Retinal pigment epithelial cell (primary cell): ENCODE data around the gene TMEM9.

ENCODE experiments used
- DNase-seq: peaks from one replicate; pipeline ENCODE4 v3.0.0-alpha.2; 2010; ENCODE audit warnings: low read depth
- H3K4me3 ChIP-seq: 2 replicates; pipeline ENCODE4 v1.5.1; 2011; ENCODE audit warnings: mild to moderate bottlenecking, low read length, control low read depth, moderate library complexity
- TF ChIP-seq, protein P1 (sequence below): conservative IDR thresholded peaks from 2 replicates; pipeline ENCODE4 v1.5.1; 2011; ENCODE audit warnings: low read depth, low read length, control low read depth, inconsistent platforms

The TMEM9 gene

DNA sequence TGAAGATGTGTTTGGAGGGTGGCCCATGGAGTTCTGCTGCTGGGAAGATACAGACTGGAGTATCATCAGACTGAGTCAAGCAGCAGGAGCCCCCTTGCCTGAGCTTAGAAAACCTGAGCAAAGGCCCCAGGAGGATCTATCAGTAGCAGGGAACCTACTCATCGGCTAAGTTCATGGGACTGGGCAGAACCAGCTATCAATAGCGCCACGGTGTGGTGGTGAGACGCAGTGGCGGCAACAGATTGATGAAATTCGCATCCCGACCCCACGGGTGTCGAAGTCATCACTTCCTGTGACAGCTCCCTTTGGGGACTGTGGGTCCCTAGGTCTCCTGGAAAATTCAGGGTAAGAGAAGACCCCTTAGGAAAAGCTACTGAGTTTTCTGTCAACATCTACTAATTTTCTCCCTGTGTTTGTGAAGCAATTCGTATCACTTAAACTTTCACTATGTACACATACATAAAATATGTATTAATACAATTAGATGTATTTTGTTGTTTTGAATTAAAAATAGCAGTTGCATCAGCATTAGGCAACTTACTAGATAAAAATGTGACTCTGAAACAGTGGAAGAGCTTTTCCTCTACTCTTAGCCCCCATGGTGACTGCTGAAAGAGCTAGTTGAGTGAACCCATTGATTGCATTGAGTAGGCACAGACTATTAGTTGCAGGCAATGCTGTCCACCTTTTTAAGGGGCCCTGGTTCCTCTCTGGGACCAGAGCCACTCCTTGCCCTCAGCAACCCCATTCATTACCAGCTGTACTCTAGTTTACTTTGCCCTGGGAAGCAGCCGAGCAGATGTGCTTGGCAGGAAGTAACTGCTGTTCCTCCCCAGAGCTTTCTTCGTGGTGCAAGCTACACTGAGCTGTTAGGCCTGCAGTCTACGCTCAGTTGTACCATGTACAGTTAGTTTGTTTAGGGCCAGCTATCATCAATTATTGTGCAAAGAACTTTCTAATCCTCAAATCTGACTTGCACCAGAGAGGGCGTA, 34.8 kb downstream of the TMEM9 start:
- DNase-seq = no peak
- TF ChIP-seq, protein P1, sequence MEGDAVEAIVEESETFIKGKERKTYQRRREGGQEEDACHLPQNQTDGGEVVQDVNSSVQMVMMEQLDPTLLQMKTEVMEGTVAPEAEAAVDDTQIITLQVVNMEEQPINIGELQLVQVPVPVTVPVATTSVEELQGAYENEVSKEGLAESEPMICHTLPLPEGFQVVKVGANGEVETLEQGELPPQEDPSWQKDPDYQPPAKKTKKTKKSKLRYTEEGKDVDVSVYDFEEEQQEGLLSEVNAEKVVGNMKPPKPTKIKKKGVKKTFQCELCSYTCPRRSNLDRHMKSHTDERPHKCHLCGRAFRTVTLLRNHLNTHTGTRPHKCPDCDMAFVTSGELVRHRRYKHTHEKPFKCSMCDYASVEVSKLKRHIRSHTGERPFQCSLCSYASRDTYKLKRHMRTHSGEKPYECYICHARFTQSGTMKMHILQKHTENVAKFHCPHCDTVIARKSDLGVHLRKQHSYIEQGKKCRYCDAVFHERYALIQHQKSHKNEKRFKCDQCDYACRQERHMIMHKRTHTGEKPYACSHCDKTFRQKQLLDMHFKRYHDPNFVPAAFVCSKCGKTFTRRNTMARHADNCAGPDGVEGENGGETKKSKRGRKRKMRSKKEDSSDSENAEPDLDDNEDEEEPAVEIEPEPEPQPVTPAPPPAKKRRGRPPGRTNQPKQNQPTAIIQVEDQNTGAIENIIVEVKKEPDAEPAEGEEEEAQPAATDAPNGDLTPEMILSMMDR = peak; percentile 84
- H3K4me3 ChIP-seq = no peak overlapping the region

DNA sequence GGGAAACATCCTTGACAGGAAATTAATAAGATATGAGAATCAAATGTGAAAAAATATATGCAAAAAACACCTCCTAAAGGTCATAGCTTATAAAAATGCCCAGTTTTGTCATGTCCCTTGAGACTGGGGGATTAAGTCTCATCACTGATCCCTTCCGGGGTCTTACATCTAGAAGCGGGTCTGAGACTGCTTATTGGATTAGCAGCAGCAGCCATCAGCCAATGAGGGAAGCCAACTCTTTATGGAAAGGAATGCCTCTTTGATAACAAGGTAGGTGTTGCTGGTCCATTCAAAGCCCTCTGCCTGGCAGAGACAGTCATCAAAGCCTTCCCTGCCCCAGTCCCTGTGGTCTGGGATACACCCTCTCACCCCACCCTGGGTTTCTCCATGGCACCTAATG, 38.2 kb downstream of the TMEM9 start:
- no peak for DNase-seq
- no peak overlapping the region for H3K4me3 ChIP-seq
- TF ChIP-seq, protein P1 = no peak

DNA sequence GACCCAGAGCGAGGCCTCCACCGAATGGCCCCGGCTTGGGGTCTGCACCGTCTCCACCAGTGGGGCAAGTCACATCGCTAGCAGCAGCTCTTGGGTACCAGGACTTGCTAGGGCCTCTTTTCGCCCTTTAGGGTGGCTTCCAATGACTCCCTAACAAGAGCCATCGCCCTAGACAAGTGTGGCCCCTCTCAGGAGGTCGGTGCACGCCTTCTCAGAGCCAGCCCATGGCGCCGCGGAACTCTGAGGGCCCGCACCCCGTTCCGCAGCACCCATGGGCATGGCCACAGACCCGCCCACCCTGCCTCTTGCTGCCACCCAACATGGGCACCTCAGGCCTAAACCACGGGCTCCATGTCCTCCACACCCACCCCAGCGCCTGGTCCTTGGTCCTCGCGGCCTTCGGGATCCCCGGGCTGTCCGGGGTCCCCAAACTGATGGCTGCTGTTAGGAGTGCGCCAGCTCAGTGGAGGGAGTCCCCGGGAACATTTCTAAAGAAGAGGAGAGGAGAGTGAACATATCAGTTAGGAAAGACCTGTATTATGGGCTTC, 38.8 kb downstream of the TMEM9 start:
- TF ChIP-seq, protein P1 = no peak
- H3K4me3 ChIP-seq = no peak overlapping the region
- no peak for DNase-seq

DNA sequence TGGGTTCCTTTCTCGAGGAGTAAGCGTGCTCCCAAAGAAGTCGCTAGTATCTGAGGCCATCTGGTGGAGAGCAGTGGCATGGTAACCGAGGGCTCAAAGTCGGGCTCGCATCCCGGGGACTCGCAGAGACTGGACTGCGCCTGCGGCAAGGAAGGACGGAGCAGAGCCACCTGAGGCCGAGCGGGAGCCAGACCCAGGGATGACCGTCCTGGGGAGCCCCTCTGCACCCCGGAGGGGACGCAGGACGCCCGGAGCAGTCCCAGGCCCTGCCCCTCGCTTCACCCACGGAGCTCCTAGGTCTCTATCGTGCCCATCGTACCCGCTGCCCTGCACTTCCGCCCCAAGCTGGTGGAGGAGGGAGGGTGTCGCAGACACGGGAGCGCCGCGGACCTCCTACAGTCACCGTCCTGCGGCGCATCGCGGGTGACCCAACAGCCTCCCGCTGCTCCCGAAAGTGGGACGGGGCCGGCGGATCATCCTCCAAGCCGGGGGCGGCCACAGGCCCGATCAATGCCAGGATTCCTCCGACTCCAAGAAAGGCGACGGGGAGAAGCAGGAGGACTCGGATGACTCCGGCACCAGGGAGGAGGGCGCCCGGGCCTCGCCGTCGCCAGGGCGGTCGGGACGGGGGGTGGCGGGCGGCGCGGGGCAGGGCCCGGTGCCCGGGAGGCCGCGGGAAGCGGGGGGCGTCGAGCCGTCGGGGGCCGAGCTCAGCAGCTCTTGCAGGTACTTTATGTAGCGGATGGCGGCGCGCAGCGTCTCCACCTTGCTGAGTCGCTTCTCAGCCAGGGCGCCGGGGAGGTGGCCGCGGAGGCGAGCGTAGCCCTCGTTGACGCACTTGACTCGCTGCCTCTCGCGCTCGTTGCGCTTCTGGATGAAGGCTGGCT, 39.8 kb downstream of the TMEM9 start:
- DNase-seq = peak; percentile 75
- TF ChIP-seq, protein P1 = peak; percentile 90
- H3K4me3 ChIP-seq = peak overlapping the region; percentile 66

DNA sequence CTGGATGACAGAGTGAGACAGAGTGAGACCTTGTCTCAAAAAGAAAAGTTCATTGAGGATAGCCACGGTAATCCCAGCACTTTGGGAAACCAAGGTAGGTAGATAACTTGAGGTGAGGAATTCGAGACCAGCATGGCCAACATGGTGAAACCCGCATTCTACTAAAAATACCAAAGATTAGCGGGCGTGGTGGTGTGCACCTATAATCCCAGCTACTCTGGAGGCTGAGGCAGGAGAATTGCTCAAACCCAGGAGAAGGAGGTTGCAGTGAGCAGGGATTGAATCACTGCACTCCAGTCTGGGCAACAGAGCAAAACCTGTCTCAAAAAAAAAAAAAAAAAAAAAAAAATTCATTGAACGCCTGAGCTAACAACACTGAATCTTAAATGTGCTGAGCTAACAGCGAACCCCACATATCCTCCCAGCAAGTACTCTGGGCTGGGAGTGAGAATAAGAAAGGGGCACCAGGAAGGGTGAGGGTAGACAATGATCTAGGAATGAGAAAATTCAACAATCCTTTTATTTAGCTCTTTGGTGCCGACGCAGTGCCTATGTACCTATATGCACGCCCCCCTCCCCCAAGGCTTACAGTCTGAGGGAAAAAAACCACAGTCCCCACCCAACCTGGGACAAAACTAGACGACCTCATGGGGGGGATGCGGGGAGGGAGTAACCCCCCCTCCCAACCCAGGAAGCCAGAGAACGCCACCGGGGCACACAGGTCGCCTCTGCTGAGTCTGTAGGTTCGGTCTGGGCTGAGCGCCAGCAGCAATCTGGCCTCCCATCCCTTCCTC, 40.6 kb downstream of the TMEM9 start:
- H3K4me3 ChIP-seq = no peak overlapping the region
- TF ChIP-seq, protein P1 = no peak
- no peak for DNase-seq

DNA sequence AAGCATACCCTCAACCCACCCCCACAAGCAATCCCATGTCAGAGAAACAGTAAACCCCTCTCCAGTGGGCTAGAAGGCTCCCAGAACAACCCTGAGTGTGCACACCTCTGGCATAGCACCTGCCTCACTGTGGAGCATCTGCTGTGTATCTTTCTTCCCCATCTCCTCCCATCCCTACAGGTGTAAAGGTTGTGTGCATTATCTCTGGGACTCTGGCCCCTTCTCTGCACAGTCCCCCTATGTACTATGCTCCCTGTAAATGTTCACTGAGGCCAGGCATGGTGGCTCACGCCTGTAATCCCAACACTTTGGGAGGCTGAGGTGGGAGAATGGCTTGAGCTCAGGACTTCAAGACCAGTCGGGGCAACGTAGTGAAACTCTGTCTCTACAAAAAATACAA, 41.3 kb downstream of the TMEM9 start:
- no peak for DNase-seq
- no peak overlapping the region for H3K4me3 ChIP-seq
- TF ChIP-seq, protein P1 = no peak
